Activated T-helper 1 cell treated with anti-CD3 and anti-CD28 coated beads, Interleukin-2, amount 50 U/mL, for 16 hours (primary cell): ENCODE measurements around the gene RNF213.

Experiments
- DNase-seq, 2 donors: peaks; one replicate each; pipeline ENCODE4 v3.0.0-alpha.2; 2020; ENCODE audit warnings: low read depth in 1 of 2, low spot score in 1 of 2

Gene RNF213

GRCh38 chr17:80446645-80447405, 186.2 kb downstream of the RNF213 start:
- no peak for DNase-seq

GRCh38 chr17:80447790-80448189, 187.1 kb downstream of the RNF213 start:
- no peak for DNase-seq
